ENCODE data around the gene ALAS1. TPM values are rescaled to one million over a fixed set of nuclear protein-coding genes. Genes with fewer than 3 reads are reported as not detected.

ALAS1 gene
- polyA plus RNA-seq, 1 donor (not counting 4 experiments of a cell fraction or from before 2014, with no cell fraction given), result 74.1 TPM

GRCh38 chr3:52210550-52211046 is 12.6 kb downstream of the ALAS1 start:
- Histone ChIP-seq H3K4me1 (ENCODE audit: control insufficient read depth, extremely low read depth, insufficient read depth, low read length) (peaks cover 1% of the 10 kb centered on the region), H3K9me1 (ENCODE audit: control insufficient read depth, extremely low read depth, insufficient read depth, low read length) (no peaks in the 10 kb centered on the region), H3K9ac (ENCODE audit: control insufficient read depth, extremely low read depth, insufficient read depth, low read length) (no peak overlapping the region), H3K27ac (ENCODE audit: control insufficient read depth, insufficient read depth, low read length) (no peak overlapping the region), H3K4me2 (ENCODE audit: control insufficient read depth, extremely low read depth, insufficient read depth, low read depth, low read length) (no peak overlapping the region), H3K9me3 (ENCODE audit: control insufficient read depth, low read depth, low read length) (no peaks in the 10 kb centered on the region), H3K79me2 (ENCODE audit: control insufficient read depth, insufficient read depth, low read length) (no peaks in the 10 kb centered on the region), H4K20me1 (ENCODE audit: control insufficient read depth, extremely low read depth, insufficient read depth, low read length) (no peaks in the 10 kb centered on the region), H2AFZ (ENCODE audit: control insufficient read depth, low read length) (no peak overlapping the region), H3K4me3 (ENCODE audit: control insufficient read depth in 2 of 3, extremely low read depth in 1 of 3, insufficient read depth in 2 of 3, low read depth in 1 of 3, low read length in 3 of 3) (no peak overlapping the region), H3K36me3 (ENCODE audit: control insufficient read depth in 2 of 2, extremely low read depth in 1 of 2, insufficient read depth in 2 of 2, low read length in 2 of 2) (peaks cover 52 to 59% of the 10 kb centered on the region in 2 experiments), H3K27me3 (ENCODE audit: control insufficient read depth, extremely low read depth, insufficient read depth, low read length) (no peaks in the 10 kb centered on the region)
- dilution Hi-C loops (cut with MboI; ENCODE audit: extremely low pct_ligation_motif_present, low sequenced_read_pairs), result no loop called here
- no peak for DNase-seq (ENCODE audit: low read depth, low spot score)
- FAIRE-seq, result no peak
- TF ChIP-seq EZH2 (IDR thresholded peaks at IDR 0.05; ENCODE audit: low read length), result no peak
- TF ChIP-seq, protein P1, sequence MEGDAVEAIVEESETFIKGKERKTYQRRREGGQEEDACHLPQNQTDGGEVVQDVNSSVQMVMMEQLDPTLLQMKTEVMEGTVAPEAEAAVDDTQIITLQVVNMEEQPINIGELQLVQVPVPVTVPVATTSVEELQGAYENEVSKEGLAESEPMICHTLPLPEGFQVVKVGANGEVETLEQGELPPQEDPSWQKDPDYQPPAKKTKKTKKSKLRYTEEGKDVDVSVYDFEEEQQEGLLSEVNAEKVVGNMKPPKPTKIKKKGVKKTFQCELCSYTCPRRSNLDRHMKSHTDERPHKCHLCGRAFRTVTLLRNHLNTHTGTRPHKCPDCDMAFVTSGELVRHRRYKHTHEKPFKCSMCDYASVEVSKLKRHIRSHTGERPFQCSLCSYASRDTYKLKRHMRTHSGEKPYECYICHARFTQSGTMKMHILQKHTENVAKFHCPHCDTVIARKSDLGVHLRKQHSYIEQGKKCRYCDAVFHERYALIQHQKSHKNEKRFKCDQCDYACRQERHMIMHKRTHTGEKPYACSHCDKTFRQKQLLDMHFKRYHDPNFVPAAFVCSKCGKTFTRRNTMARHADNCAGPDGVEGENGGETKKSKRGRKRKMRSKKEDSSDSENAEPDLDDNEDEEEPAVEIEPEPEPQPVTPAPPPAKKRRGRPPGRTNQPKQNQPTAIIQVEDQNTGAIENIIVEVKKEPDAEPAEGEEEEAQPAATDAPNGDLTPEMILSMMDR (optimal IDR thresholded peaks at IDR 0.05 in 1 of 3, IDR thresholded peaks at IDR 0.05 in 1 of 3, conservative IDR thresholded peaks at IDR 0.05 in 1 of 3; ENCODE audit: extremely low read depth in 1 of 3, insufficient read depth in 2 of 3, low read length in 3 of 3), result no peak

GRCh38 chr3:52211268-52211891 is 13.4 kb downstream of the ALAS1 start:
- TF ChIP-seq, protein P1 (optimal IDR thresholded peaks at IDR 0.05 in 1 of 3, IDR thresholded peaks at IDR 0.05 in 1 of 3, conservative IDR thresholded peaks at IDR 0.05 in 1 of 3; ENCODE audit: extremely low read depth in 1 of 3, insufficient read depth in 2 of 3, low read length in 3 of 3), result no peak
- no peak for TF ChIP-seq EZH2 (IDR thresholded peaks at IDR 0.05; ENCODE audit: low read length)
- no peaks in the 10 kb centered on the region for H3K79me2 ChIP-seq (ENCODE audit: control insufficient read depth, insufficient read depth, low read length)
- no peaks in the 10 kb centered on the region for H3K27me3 ChIP-seq (ENCODE audit: control insufficient read depth, extremely low read depth, insufficient read depth, low read length)
- H3K4me2 ChIP-seq (ENCODE audit: control insufficient read depth, extremely low read depth, insufficient read depth, low read depth, low read length), result no peak overlapping the region
- H3K9me3 ChIP-seq (ENCODE audit: control insufficient read depth, low read depth, low read length), result no peaks in the 10 kb centered on the region
- dilution Hi-C loops (cut with MboI; ENCODE audit: extremely low pct_ligation_motif_present, low sequenced_read_pairs), result no loop called here
- H3K27ac ChIP-seq (ENCODE audit: control insufficient read depth, insufficient read depth, low read length), result no peak overlapping the region
- H3K4me3 ChIP-seq (ENCODE audit: control insufficient read depth in 2 of 3, extremely low read depth in 1 of 3, insufficient read depth in 2 of 3, low read depth in 1 of 3, low read length in 3 of 3), result no peak overlapping the region
- H3K9me1 ChIP-seq (ENCODE audit: control insufficient read depth, extremely low read depth, insufficient read depth, low read length), result no peaks in the 10 kb centered on the region
- H3K36me3 ChIP-seq (ENCODE audit: control insufficient read depth in 2 of 2, extremely low read depth in 1 of 2, insufficient read depth in 2 of 2, low read length in 2 of 2), result peaks cover 50 to 59% of the 10 kb centered on the region in 2 experiments
- no peak overlapping the region for H2AFZ ChIP-seq (ENCODE audit: control insufficient read depth, low read length)
- H3K9ac ChIP-seq (ENCODE audit: control insufficient read depth, extremely low read depth, insufficient read depth, low read length), result no peak overlapping the region
- H3K4me1 ChIP-seq (ENCODE audit: control insufficient read depth, extremely low read depth, insufficient read depth, low read length), result peaks cover 1% of the 10 kb centered on the region
- no peaks in the 10 kb centered on the region for H4K20me1 ChIP-seq (ENCODE audit: control insufficient read depth, extremely low read depth, insufficient read depth, low read length)
- FAIRE-seq, result no peak
- DNase-seq (ENCODE audit: low read depth, low spot score), result no peak
